Hematopoietic multipotent progenitor cell (in vitro differentiated cells): Measurements from ENCODE around the gene IKZF1. TPM values are rescaled to one million over a fixed set of nuclear protein-coding genes. Genes with fewer than 3 reads are reported as not detected.

Experiments used
- DNase-seq, 3 donors: peaks; one replicate each; pipeline ENCODE4 v3.0.0-alpha.2; 2011 to 2015; ENCODE audit warnings: low read depth in 2 of 3, low spot score in 2 of 3
- total RNA-seq: library from RNA; depleted of rRNA; stranded (reverse); fragments of >200 nt; gene quantifications from one replicate; pipeline ENCODE4 v1.2.3, GENCODE V29; 2012

Gene IKZF1
- total RNA-seq, 1 donor = 183 TPM

DNA sequence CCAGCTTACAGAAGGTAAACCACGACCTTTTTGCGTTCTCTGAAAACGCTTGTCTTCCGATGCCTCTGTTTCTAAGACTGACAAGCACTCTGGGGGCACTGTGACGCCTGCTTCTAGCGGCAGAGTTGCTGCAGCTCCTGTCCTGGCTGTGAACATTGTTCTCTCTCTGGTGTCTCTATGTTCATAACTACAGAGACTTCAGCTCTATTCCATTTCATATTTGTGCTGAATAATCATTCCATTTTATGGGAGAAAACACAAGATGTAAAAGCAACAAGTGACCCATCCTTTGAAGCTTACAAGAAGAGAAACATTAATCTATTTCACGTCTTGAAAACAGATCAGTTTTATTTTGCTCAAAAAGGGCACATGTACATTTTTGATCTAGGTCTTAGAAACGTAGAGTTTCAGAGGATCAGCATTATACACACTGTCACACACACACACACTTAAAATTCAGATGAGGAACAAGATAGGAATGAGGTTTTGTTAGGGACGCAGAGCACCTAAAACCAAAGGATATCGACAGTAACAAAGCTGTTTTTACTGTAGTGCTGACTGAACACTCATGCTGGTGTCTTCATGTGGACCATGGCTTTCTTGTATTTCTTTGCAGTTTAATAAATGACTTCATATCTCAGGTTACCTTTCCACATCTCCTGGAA lies 3.0 kb downstream of the IKZF1 start:
- peak in 1 of 3 donors; percentile 57 for DNase-seq

DNA sequence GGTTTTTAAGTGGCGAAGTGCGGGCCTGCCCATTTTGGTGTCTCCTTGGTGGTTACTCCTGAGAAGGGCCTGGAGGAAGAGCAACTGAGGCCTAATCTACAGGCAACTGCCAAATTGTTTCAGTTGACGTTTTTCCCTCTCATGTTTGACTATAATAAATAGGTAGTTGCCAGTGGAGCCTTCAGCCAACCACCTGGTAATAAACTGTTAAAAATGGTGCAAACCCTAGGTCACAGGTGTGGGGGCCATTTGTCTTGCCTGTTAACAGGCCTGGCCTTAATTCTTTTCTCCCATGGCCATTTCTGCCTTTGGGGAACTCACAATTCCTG lies 3.7 kb downstream of the IKZF1 start:
- no peak for DNase-seq

GRCh38 chr7:50308532-50309385 lies 4.2 kb downstream of the IKZF1 start:
- DNase-seq = no peak

DNA sequence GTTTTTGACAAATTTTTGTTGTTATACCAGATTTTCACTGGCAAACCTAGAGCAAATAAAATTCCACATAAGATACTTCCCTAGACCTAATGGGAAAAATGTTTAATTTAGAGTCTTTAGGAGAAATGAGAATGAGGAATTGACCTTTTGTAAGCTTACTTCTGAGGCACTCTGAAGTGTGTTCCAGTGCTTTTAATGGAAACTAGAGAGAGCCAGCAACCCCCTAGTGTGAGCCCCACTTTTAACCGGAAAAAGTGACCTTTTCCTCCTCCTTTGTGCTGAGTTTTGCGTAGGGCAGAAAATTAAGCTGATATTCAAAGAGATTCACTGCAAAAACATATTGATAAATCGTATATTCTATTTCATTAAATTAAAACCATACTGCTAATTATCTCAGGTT lies 5.2 kb downstream of the IKZF1 start:
- no peak for DNase-seq

- DNase-seq = peak in 1 of 3 donors; percentile 32
Measured at GRCh38 chr7:50310361-50310760, 5.8 kb downstream of the IKZF1 start.

DNA sequence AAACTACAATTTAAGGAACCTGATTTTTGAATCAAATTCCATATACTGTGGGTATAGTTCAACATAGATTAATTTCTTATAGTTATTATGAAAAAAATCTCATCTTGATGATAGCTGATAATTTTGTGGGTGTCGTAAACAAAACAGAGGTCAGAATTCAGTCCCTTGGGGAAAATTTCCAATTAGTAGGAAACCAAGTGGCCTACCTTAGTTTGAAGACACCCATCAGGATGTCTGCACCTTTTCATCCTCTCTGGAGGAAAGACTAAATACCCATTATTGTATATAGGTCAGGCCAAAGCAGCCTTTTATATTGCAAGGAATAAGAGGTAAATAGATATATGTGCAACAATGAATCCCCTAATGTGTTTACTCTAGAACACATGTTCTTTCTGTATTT lies 6.4 kb downstream of the IKZF1 start:
- no peak for DNase-seq

DNA sequence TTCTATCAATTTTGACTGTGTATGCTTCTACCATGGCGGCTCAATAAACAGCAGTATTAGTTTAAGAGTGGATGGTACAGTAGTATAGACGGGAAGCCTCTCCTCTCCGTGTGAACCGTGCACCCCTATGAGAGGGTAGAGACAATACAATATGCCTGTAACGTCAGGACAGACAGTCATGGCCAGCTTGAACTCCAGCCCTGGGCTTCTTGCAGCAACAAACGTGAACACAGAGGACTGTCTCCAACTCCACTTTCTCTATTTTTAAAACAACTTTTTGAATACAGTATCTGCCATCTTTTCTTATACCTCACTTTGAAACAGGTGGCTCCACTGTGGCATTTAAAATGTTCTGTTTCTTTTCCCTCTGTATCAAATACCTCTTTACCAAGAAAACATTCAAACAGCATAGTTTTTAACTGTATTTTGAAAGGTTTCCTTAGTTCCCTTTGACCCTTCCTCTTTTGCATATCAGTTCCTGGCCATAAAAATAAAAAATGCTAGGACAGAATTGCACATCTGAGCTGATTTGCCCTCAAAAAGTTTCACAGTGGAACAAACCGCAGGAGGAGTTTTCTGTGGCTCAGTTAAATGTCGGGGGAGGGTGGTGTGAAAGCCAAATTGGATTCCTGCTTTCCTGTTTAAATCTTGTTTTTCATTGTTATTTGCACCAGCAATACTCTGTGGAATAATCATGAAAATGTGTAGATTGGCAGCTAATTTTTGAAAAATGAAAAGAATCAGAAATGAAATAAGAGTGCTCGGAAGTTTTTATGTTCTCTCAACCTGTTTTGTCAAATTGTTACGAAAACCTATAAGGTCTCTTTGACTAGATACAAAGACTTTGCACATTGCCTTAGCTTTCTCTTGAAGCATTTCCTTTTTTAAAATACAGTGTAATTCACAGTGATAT lies 8.0 kb downstream of the IKZF1 start:
- no peak for DNase-seq

- no peak for DNase-seq
Measured at GRCh38 chr7:50314836-50315592, 10.5 kb downstream of the IKZF1 start.

DNA sequence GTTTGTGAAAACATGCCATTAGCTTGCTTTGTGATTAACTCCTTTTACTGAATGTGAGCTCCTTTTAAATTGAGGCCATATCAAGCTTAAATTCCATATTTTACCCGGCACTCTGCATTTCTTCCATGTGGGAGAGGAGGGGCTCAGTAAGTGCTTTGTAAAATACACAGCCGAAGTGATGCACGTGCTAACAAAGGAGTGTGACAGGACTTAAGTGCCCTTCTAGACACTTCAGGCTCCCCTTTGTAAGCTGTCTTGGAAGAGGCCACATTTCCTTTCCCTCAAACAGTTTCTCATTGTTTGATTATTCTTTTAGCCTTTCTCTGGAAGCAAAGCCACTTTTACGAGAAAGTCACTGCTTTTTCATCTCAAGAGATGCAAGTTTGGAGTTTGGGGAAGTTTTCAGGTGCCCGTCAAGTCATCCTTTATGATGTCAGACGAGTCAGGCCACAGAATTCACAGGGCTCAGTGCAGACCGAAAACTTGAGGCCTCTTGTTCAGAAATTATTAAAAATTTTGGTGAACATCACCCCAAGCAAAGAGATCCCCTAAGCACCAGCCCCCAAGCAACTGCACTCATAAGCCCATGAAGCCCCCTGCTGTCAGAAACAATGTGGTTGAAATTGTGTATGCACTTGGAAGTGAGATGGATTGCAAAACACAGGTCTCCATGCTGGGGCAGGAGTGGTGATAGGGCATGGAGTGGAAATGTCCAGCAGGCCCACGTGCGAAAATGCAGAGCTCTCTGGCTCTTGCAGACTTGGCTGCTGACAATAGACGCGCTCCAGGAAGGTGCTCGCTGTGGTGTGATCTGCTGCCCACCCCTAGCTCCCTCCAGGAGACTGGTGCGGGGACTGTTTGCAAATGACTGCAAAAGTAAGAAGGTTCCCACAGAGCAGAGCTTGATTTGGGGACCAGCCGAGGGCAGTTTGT lies 11.5 kb downstream of the IKZF1 start:
- DNase-seq = peak in 1 of 3 donors; percentile 71

DNA sequence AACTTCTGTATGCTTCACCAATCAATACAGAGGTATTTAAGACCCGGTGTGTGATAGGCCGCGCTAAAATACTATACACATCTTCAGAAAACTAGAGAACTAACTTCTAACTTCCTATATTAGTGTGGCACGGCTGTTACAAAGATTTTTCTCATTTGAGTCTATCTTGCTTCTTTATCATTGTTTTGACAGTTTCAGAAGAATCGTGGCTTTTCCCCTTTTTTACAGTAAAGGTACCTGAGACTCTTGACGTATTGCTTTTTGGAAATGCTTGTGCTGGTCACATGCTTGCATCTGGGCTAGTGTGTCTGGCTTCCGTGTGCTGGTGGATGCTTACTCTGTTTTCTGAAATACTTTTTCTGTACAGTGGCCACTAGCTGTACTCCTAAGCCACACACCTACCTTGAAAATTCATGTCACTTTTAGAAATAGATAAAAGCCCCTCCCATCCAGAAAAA lies 12.7 kb downstream of the IKZF1 start:
- peak in 1 of 3 donors; percentile 35 for DNase-seq

GRCh38 chr7:50317697-50318669 lies 13.5 kb downstream of the IKZF1 start:
- peak in 1 of 3 donors; percentile 55 for DNase-seq

DNA sequence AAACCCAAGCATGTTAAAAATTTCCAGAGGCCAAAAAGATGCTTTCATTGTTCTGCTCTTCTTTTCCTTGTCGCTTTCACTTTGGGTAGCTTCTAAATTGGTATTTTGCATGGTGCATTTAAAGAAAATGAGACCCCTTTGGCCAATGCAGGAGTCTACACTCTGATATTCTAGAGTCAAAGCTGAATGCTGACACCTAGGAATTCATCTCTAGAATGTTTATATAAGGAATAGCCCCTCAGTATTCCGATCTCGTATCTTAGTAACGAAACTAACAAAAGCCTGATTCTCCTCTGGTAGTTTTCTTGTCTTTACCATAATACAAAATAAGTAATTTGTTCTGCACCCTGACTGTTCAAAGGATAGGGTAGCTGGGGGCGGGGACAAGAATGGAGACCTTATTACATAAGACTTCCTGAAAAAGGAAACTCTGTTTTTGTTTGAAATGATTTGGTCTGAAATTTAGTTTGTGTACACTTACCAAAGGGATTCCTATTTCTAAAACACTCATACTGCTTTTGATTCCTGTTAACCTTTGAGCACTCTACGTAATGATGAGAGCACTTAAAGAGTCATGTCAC lies 17.1 kb downstream of the IKZF1 start:
- DNase-seq = peak in 1 of 3 donors; percentile 59

GRCh38 chr7:50324113-50324512 lies 19.6 kb downstream of the IKZF1 start:
- no peak for DNase-seq

DNA sequence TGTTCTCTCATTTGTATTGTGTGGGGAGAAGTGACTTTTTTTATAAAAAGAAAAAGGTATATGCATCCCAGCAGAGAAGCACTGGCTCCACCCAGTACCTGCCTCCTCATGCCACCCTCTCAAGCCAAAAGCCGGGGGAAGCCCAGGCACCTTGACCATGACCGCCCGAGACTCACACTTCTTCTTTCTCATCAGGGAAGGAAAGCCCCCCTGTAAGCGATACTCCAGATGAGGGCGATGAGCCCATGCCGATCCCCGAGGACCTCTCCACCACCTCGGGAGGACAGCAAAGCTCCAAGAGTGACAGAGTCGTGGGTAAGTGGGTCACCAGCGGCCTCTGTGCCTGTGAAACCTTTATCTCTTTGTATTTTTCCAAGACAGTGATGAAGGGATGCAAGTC lies 22.9 kb downstream of the IKZF1 start:
- no peak for DNase-seq

GRCh38 chr7:50329775-50330174 lies 25.3 kb downstream of the IKZF1 start:
- DNase-seq = no peak

DNA sequence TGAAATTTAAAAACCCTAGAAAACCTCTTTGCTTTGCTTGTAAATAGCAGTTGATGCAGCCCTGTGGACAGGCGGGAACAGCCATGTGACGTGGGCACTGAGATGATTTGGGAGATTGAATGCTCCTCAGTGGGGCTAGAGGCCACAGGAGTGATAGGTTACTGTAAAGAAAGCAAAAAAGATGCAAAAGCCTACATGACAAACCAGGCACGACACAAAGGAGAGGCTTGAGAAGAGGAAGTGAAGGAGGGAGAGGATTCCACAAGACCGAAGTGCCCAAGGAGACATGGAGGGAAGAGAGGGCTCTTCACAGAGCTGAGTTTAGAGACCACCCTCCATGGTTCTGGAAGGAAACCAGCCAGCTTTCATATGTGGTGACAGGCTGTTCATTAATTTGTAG lies 25.7 kb downstream of the IKZF1 start:
- peak in 1 of 3 donors; percentile 21 for DNase-seq

DNA sequence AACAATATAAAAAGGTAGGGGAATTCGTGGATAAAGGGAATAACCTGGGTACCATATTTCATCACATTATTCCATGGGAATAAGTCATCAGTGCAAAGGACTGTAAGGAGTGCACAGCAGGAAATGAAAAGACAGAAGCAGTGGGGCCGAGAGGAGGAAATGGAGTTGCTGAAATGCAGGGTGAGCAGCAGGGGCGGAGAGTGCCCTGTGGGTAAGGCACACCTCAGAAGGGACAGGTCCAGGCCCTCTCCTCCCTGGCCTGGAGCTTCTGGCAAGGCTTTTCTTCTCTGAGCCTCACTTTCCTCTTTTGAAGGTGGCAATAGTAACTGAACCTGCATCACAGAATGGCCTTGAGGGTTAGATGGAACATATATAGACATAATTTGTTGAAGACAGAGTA lies 26.2 kb downstream of the IKZF1 start:
- no peak for DNase-seq
